ENCODE results near the gene MARVELD2.

The MARVELD2 gene

GRCh38 chr5:69489246-69489645 lies 74.3 kb downstream of the MARVELD2 start:
- Histone ChIP-seq H3K4me3 (replicated peaks; ENCODE audit: insufficient read depth, low read length) (no peak overlapping the region), H3K27me3 (ENCODE audit: insufficient read depth, poor library complexity, severe bottlenecking) (peaks cover 2% of the 10 kb centered on the region), H3K27ac (replicated peaks) (no peak overlapping the region)
- DNase-seq (ENCODE audit: low read depth in 1 of 2, low spot score in 1 of 2) = no peak
- TF ChIP-seq POLR2AphosphoS5 (IDR thresholded peaks at IDR 0.05; ENCODE audit: low read depth) = no peak
- TF ChIP-seq SPI1 (IDR thresholded peaks at IDR 0.05; ENCODE audit: borderline replicate concordance, low read depth) = no peak
- no peak for TF ChIP-seq GABPA (IDR thresholded peaks at IDR 0.05; ENCODE audit: low read depth)
- TF ChIP-seq CTCF (IDR thresholded peaks at IDR 0.05; ENCODE audit: insufficient read depth, low read length) = no peak
- TF ChIP-seq REST (IDR thresholded peaks at IDR 0.05; ENCODE audit: insufficient replicate concordance, low read depth) = no peak

GRCh38 chr5:69491027-69491426 lies 76.1 kb downstream of the MARVELD2 start:
- peaks cover 2% of the 10 kb centered on the region for H3K27me3 ChIP-seq (ENCODE audit: insufficient read depth, poor library complexity, severe bottlenecking)
- no peak overlapping the region for H3K4me3 ChIP-seq (replicated peaks; ENCODE audit: insufficient read depth, low read length)
- no peak for DNase-seq (ENCODE audit: low read depth in 1 of 2, low spot score in 1 of 2)
- TF ChIP-seq SPI1 (IDR thresholded peaks at IDR 0.05; ENCODE audit: borderline replicate concordance, low read depth) (no peak), REST (IDR thresholded peaks at IDR 0.05; ENCODE audit: insufficient replicate concordance, low read depth) (no peak), POLR2AphosphoS5 (IDR thresholded peaks at IDR 0.05; ENCODE audit: low read depth) (no peak)
- no peak overlapping the region for H3K27ac ChIP-seq (replicated peaks)

- H3K4me3 ChIP-seq (replicated peaks; ENCODE audit: insufficient read depth, low read length) = peak overlapping the region; percentile 46
- TF ChIP-seq POLR2AphosphoS5 (IDR thresholded peaks at IDR 0.05; ENCODE audit: low read depth) (no peak), CTCF (IDR thresholded peaks at IDR 0.05; ENCODE audit: insufficient read depth, low read length) (no peak), GABPA (IDR thresholded peaks at IDR 0.05; ENCODE audit: low read depth) (no peak), SPI1 (IDR thresholded peaks at IDR 0.05; ENCODE audit: borderline replicate concordance, low read depth) (no peak), REST (IDR thresholded peaks at IDR 0.05; ENCODE audit: insufficient replicate concordance, low read depth) (no peak)
- no peak for DNase-seq (ENCODE audit: low read depth in 1 of 2, low spot score in 1 of 2)
- H3K27ac ChIP-seq (replicated peaks) = no peak overlapping the region
- H3K27me3 ChIP-seq (ENCODE audit: insufficient read depth, poor library complexity, severe bottlenecking) = peaks cover 2% of the 10 kb centered on the region
Measured at GRCh38 chr5:69491838-69492390, 77.0 kb downstream of the MARVELD2 start.
